Measurements from ENCODE around the gene HSPG2.
"Not testable (repeated sequence)": the region's sequence is repeated elsewhere in the genome, so short reads cannot be mapped to it uniquely, and the experiment has no call there.

HSPG2 gene

DNA sequence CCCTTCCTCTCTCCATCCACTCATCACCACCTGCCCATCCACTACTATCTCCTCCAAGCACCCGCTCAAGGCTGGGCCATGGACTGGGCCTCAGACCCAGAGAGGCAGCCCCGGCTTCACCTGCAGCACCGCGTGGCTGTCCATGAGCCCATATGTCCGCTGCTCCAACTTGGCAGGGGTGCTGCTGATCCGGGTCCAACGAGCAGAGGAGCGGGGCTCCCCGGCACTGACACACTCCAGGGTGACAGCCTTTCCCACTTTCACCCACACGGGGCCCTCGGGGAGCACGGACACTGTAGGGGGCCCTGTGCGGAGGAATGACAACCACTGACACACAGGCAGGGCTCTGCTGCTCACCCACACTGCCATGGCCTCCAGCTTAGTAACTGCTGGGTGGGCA, 96.1 kb downstream of the HSPG2 start:
- DNase-seq = no peak

DNA sequence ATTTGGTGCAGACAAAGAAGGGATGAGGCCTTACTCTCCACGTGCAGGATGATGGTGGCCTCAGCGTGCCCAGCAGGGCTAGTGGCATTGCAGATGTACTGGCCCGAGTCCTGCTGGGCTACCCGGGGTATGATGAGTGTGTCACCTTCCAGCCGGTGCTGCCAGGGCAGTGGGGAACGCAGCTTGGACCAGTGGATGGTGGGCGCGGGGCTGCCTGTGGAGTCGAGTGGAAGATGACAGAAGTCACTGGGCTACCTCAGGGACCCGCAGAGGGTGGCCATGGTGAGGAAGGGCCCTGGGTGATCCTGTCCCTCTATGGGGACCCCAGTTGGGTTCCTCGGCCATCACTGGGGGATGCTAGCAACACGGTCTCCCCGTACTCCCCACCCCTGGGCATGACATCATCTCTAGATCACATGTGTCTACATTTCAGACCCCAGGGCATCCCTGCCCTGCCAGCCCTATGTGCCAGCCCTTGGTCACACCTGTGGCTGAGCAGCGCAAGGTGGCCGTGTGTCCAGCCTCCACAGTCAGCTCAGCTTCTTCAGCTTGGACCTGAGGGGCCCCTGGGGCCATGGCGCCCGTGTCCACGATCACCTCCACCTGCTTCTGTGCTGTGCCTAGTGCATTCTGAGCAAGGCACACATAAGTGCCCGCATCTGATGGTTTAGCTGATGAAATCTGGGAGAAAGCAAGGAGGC, 97.6 kb downstream of the HSPG2 start:
- DNase-seq = no peak

DNA sequence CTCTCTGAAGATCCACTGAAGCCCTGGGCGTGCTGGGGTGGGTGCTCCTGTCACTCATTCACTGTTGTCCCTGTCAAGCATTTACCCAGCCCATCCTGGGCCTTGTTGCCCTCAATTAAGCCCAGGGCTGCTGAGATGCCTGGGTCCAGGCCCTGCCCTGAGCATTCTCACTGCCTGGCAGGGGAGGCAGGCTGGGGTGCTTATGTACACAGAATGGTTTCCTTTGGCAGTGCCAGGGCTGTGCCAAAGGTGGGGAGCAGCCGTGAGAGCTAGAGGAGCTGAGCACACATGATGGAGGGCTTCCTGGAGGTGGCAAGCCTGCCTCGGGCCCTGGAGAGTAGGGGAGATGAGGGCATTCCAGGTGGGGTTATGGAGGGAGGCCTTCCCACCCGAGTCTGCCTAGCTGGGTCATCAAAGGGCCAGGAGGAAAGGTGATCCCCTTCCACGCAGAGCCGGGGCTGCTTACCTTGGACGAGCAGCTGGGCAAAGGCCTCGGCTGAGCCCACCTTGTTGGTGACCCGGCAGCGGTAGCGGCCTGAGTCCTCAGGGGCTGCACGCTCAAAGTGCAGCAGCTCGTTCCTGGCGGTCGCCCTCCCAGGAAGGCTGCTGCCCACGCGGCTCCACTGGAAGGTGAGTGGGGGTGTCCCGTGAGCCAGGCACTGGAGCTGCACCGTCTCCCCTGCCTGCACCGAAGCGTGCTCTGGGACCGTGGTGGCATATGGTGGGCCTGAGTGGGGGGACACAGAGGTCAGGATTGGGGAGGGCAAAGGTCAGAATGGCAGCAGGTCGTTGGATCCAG, 98.6 kb downstream of the HSPG2 start:
- DNase-seq = no peak

DNA sequence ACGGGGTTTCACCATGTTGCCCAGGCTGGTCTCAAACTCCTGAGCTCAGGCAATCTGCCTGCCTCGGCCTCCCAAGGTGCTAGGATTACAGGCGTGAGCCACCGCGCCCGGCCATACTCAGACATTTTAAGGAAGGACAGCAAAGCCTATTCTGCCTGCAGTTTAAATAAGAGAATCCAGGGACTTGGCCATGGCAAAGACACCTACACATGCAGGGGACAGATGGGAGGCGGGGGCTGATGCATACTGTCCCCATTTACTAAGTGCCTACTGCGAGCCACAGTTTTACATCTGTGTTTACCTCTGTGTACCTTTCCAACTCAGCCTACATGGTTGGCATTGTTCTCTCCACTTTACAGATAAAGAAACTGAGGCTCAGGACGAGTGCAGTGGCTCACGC, 99.6 kb downstream of the HSPG2 start:
- no peak for DNase-seq

DNA sequence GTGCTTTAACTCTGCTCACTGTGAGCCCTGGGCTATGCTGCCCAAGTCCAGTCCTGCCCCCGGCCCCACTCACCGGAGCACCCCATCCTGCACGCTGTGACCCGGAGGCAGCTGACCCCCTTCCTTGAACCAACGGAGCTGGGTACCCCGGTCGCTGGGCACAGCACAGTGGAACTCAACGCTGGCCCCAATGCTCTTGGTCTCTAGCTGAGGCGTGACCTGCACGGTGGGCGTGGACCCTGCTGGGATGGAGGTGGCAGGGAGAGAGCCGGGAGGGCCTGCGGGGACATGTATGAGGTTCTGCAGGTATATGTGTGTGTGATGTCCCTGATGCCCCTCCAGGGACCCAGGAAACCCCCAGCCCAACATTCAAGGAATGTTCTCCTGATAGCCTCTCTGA, 100.4 kb downstream of the HSPG2 start:
- no peak for DNase-seq

DNA sequence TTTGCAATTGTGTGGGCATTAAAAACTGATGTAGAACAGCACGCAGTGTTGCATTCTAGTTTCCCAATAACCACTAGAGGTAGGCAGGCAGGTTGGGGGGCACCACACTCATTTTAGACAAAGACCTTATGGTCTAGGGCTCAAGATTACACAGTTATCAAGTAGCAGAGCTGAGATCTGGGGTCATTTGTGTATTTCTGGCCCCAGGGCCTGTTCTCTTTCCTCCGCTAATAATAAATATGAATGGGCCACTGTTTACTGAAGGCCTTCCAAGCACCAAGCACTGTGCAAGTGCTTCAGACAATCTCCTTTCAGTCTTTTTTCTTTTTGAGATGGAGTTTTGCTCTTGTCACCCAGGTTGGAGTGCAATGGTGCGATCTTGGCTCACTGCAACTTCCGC, 101.1 kb downstream of the HSPG2 start:
- DNase-seq = no peak

DNA sequence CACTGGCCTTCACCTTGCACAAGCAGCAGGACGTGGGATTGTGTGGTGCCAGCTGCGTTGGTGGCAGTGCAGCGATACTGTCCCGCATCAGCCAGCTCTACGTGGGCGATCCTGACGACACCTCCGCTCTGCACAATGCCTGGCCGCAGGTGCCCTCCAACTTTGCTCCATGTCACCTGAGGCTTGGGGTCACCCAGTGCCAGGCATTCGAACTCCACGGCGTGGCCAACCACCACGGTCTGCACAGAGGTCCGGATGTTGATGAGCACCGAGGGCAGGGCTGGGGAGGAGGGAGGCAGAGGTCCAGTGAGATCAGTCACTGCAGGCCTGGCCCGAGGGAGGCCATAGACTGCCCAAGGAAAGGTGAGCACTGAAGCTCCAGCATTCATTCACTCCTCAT, 102.4 kb downstream of the HSPG2 start:
- DNase-seq = no peak

DNA sequence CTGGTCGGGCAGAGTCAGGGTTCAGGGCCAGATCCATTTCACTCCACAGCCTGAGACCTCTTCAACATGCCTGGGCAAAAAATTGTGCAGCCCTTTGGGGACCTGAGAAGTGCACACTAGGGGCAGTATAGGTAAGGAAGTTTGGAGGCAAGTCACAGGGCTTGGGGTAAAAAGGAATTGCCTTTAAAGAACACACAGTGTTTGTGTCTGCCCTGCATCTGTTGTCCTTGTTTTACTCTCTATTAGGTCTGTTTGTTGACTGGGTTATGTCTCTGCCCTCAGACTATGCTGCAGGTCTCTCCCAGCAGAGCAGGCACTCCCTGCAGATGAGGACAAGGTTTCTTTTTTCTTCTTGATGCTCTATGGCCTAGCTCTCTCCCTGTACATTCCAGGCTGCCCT, 103.0 kb downstream of the HSPG2 start:
- DNase-seq = no peak

DNA sequence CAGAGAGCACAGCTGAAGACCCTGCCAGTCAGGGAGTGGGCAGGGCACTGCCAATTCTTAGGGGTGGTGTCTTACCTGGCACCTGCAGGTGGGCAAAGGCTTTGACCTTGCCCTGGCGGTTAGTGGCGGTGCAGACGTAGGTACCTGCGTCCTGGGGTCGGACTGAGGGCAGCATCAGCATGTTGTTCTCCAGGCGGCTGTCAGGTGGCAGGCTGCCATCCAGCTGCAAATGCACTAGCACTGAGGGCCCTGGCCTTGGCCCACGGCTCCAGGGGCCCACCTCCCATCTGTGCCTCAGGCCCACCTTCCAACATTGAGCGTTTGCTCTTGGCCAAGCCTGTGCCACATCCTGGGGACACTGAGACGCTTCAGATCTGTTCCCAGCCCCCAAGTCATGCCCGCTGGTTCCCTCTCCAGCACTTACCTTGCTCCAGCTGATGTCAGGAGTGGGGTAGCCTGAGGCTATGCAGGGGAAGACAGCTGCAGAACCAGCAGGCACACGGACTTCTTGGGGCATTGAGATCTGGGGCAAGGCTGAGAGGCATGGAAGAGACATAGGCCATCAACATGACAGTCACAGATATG, 103.6 kb downstream of the HSPG2 start:
- DNase-seq = no peak

DNA sequence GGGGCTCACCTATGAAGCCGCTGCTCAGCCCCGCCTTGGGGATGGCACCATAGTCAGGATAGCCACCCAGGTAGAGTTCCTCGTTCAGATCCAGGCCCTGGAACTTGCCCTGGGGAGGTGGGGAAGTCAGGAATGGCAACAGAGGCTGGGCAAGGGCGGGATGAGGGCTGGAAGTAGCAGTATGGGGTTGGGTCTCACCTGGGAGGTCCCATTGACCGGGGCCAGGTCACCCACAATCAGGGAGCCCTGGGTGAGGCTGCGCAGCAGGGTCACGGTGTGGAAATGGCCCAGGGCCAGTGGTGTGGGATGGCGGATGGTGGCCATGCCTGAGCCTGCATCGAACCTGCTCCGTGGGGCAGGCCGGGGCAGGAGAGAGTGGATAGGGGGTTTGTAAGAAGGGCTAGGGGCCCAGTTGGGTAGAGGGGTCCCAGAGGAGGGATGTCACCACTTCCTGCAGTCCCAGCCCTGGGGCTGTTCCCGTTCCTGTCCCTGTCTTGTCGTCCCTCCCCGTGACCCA, 105.6 kb downstream of the HSPG2 start:
- DNase-seq = no peak

DNA sequence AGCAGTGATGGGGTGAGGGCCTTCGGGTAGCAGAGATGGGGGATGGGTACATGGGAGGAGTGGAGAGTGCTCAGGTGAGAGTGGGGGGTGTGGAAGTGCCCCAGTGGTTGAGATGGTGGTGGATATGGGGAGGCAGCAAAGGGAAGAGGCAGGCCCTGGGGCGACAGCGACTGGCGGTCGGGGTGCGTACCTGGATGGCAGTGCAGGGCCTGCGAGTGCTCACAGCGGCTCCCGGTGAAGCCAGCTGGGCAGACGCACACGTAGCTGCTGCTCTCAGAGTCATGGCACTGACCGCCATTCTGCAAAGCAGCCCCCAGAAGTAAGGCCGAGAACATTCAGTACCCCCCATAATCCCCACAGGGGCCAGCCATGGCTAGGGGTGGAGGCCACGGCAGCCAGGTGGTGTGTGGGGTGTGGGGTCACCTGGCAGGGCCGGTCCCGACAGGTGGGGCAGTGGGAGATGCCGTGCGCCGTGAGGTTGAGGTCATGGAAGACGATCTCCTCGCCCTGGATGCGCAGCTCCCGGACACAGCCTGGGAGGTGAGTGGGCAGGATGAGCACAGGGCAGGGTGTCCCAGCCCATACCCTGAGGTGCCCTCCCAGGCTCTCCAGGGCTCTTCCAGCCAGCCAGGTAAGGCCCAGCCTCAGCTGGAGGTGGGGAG, 106.2 kb downstream of the HSPG2 start:
- DNase-seq = no peak

DNA sequence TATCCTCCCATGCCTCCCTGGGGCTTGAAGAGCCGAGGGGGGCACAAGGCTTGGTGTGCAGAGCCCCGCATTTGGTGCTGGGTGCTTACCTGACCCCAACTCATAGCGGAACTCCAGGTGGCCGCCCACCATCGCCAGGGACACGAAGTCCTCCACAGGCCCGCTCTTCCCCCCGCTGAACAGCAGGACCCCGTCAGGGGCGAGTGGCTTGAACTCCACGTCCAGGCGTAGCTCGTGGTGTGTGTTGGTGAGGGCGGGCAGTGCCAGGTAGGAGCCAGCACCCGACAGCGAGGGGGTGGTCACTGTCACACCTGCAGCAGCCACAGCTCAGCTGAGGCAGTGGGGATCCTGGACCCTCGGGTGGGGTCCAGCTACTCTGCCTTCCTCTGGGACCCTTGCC, 107.8 kb downstream of the HSPG2 start:
- no peak for DNase-seq

DNA sequence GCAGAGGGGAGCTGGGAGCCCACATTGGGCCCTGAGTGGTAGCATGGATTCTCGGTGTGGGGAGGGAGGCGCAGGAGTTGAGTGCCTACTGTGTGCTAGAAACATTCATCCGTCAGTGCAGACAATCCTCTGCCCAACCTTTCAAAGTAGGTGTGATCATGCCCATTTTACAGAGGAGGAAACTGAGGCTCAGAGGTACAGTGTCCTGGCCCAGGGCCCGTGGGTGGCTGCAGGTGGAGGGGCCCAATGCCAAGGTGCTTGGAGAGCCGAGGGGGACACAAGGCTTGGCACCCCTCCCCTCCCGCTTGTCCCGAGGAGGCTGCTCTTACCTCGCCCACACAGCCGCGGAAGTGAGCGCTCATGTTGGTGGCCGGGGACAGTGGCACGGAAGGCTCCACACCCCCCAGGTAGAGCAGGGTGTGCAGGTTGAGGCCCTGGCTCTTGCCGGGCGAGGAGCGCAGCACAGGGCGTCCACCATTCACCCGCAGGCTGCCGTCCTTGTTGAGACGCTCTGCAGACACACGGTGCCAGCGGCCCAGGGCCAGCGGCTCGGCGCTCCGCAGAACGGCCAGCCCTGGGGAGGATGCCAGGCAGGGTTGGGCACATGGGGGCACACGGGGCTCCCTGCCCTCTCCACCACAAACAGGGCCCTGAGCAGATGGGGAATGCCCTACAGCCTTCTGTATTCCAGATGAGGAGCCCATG, 108.5 kb downstream of the HSPG2 start:
- DNase-seq = no peak

DNA sequence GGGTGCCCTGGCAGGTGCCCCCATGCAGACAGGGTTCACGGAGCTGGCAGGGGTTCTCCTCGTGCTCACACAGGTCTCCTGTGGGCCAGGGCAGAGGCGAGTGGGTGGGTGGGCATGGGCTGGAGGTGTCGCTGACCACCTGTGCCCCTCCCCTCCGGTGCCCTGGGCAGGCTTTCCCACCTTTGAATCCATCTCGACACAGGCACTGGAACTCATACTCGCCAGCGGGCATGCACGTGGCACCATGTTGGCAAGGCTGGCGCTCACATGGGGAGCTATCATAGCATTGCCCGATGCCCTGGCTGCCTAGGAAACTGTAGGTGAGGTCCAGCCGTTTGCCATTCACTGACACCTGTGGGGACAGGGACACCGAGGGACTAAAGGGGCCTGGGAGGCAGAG, 109.0 kb downstream of the HSPG2 start:
- DNase-seq = no peak

DNA sequence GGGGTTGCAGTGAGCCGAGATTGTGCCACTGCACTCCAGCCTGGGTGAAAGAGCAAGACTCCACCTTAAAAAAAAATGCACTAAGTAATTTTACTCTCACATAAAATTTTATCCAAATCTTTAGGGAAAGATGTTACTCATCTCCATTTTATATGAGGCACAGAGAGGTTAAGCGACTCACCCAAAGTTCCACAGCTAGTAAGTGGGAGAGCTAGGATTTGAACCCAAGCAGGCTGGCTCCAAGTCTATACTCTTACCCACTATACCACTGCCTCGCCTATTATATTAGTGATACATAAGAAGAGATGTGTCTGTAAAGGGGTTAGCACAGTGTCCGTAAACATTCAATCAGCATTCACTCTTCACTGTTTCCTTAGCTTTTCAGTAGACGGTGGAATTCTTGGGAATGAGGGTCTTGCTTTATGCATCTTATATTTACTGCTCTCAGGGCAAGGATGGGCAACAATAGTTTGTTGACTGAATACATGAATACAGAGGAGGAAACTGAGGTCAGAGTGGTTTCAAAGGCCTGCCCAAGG, 109.9 kb downstream of the HSPG2 start:
- DNase-seq = no peak

DNA sequence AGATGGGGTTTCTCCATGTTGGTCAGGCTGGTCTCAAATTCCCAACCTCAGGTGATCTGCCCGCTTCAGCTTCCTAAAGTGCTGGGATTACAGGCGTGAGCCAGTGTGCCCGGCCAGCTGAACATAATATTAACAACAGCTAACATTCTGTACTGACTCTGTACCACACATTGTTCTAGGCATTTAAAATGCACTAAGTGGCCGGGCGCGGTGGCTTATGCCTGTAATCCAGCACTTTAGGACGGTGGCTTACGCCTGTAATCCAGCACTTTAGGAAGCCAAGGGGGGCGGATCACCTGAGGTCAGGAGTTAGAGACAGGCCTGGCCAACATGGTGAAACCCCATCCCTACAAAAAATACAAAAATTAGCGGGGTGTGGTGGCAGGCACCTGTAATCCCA, 110.4 kb downstream of the HSPG2 start:
- not testable (repeated sequence) for DNase-seq

DNA sequence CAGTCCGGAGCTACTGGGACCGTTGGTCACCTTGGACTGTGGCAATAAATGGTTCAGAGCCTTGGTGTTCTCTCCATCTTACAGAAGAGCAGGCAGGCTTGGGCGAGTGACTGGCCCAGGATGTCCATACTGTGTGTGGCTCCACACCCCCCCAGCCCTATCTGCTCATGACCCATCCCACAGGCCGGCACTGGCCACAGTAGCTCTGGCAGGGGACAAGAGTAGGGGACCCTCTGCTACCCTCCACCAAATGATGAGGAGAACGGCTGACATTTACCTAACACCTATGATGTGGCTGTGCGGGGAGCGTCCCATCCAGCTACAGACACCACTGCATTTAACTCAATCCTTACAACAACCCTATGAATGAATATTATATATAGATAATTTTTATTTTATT, 111.7 kb downstream of the HSPG2 start:
- DNase-seq = no peak

DNA sequence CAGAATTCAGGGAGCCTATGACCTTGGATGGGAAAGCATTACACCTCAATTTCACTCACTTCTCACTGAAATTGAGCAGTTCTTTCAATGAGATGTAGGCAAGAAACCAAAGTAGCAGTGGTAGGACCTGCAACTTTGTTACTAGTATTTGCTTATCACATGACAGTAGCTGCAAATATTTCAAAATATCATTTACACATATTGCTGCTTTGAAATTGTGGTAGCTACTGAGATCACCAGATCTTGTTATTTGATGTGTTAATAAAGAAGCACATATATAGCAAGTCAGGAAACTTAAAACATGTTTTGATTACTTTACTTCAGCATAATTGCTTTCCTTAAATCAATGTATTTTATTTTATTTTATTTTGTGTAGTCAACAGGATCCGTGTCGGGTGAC, 112.2 kb downstream of the HSPG2 start:
- no peak for DNase-seq

DNA sequence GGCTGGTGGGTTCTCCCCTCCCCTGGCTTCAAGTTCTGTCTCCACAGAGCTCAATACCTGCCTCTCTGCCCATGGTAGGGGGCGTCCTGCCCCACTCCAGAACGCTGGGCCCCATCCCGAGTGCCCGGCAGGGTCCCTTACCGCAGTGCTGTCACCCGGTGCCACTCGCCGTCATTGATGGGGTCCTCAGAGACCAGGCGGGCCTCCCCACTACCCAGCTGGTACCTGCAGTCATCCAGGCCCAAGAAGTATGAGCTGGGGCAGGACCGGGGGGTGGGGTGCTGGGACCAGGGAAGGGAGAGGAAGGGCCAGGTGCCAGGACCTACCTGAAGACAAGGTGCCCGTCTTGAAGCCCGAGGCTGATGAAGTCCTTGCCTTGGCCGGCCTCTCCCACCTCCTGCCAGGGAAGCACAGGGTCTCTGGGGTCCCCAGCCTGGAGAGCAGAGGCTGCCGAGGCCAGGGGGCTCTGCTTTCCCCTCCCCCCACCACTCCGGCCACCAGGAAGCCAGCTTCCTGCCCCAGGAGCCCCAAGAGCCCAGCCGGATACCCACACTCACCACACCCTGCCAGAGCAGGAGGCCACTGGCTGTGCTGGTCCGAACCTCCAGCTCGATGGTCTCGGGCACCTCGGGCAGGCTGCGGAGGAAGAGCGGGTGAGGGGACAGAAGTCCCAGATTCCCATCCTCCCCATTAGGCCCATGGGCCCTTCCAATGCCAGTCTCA, 113.0 kb downstream of the HSPG2 start:
- DNase-seq = no peak

DNA sequence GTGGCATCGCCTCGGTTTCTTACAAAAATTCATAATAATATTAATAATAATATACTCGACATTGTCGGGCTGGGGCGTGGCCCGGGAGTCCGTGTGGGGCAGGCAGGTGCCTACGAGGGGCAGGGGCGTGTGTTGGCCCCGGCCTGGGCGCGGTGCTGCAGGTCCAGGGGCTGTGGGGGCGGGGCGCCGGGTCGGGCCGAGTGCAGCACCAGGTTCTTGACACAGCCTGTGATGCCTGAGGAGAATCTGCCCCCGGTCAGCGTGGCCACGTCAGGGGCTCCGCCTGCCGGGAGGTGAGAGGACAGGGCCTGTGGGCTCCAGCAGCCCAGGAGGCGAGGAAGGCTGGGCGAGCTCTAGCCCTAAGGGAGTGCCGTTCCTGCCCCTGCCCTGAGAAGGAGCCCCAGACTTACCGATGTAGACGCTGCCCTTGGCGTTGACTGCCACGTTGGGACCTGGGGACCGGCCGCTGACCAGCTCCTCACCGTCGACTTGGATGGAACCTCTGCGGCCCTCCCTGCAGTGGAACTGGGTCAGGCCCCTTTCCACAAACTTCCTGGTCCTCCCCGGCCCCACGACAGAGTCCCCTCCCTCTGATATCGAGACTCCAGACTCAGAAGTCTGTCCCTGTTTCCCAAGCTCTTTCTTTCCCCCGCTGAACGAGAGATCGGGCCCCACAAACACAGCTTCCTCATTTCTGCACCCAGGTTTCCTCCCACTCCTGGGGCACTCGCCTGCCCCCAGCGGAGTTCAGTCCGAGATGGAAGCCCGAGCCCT, 113.7 kb downstream of the HSPG2 start:
- no peak for DNase-seq

DNA sequence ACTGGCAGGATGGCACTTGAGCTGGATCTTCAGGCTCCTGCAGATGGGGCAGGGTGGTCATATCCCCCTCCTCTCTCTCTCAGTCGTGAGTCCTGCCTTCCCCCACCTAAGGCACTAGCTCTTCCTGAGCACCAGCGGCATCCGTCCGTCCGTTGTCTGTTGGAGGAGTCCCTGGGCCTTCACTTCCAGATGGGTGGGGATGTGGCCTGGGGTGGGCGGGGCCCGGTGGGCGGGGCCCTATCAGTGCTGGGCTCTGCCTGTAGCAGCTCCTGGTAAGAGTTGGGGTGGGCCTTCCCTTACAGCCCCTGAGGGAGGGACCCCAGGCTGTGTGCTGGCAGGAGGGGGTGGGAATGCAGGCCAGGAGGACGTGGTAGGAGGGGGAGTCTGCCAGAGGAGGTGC, 114.8 kb downstream of the HSPG2 start:
- DNase-seq = no peak

All from activated naive CD4-positive, alpha-beta T cell treated with Interleukin-2 at 50 U/mL for 16 hours (primary cell).